GOT3 (cell line): ENCODE measurements around the gene PSME1.
"Not testable (repeated sequence)": the region's sequence is repeated elsewhere in the genome, so short reads cannot be mapped to it uniquely, and the experiment has no call there.

Source experiments
- DNase-seq: peaks from one replicate; lab custom pipeline; 2025; ENCODE audit warnings: mixed read lengths; lab: John Stamatoyannopoulos, UW

PSME1 gene

GRCh38 chr14:24105609-24106239 is 30.3 kb upstream of the PSME1 start:
- DNase-seq: not testable (repeated sequence)

- DNase-seq: no peak
Measured at GRCh38 chr14:24106672-24107271, 29.2 kb upstream of the PSME1 start.

GRCh38 chr14:24108336-24108874 is 27.6 kb upstream of the PSME1 start:
- no peak for DNase-seq

- DNase-seq: no peak
Measured at GRCh38 chr14:24110060-24110459, 25.9 kb upstream of the PSME1 start.

- no peak for DNase-seq
Measured at GRCh38 chr14:24110523-24110922, 25.5 kb upstream of the PSME1 start.

GRCh38 chr14:24113379-24113800 is 22.6 kb upstream of the PSME1 start:
- DNase-seq: no peak

- peak; percentile 42 for DNase-seq
Measured at GRCh38 chr14:24113801-24114531, 22.0 kb upstream of the PSME1 start.

- DNase-seq: peak; percentile 91
Measured at GRCh38 chr14:24114532-24115421, 21.2 kb upstream of the PSME1 start, which contains the start of the genes DCAF11 and NRL. Gene DCAF11 (plus strand): TSS chr14:24114777. CDS start chr14:24115595, 818 bp downstream. Gene NRL (minus strand): TSS chr14:24114949. CDS start chr14:24082848, 32,101 bp downstream.

- DNase-seq: no peak
Measured at GRCh38 chr14:24115422-24116127, 20.4 kb upstream of the PSME1 start.

GRCh38 chr14:24116128-24116814 is 19.7 kb upstream of the PSME1 start:
- no peak for DNase-seq

- DNase-seq: no peak
Measured at GRCh38 chr14:24117179-24117578, 18.8 kb upstream of the PSME1 start.

GRCh38 chr14:24119691-24120090 is 16.3 kb upstream of the PSME1 start:
- DNase-seq: no peak

- no peak for DNase-seq
Measured at GRCh38 chr14:24121210-24121609, 14.8 kb upstream of the PSME1 start.

GRCh38 chr14:24122416-24122815 is 13.6 kb upstream of the PSME1 start:
- no peak for DNase-seq

GRCh38 chr14:24122898-24123297 is 13.1 kb upstream of the PSME1 start:
- no peak for DNase-seq

- no peak for DNase-seq
Measured at GRCh38 chr14:24123424-24124417, 12.3 kb upstream of the PSME1 start.

GRCh38 chr14:24126939-24127338 is 9.1 kb upstream of the PSME1 start:
- DNase-seq: no peak

- no peak for DNase-seq
Measured at GRCh38 chr14:24127673-24128072, 8.3 kb upstream of the PSME1 start.

- DNase-seq: no peak
Measured at GRCh38 chr14:24129410-24129998, 6.5 kb upstream of the PSME1 start.
